HG03571 (cell line): ENCODE measurements around the gene ANKS3.
"Not testable (repeated sequence)": the region's sequence is repeated elsewhere in the genome, so short reads cannot be mapped to it uniquely, and the experiment has no call there.

ENCODE experiments used
- ATAC-seq: cut with Tn5 transposase; IDR thresholded peaks from one replicate; pipeline ENCODE4 v1.9.1; 2021; ENCODE audit not compliant: unreplicated experiment

ANKS3 gene

DNA sequence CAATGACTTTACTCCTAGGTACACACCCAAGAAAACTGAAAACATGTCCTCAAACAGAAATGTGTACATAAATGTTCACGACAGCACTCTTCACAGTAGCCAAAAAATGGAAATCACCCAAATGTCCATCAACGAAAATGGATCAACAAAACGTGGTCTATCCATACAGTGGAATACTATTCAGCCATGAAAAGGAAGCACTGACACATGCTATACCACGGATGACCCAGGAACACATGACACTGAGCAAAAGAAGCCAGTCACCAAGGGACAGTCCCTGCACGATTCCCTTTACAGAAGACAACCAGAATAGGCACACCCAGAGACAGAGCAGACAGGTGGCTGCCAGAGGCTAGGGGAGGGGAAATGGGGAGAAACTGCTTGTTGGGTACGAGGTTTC lies 21.6 kb upstream of the ANKS3 start:
- no peak for ATAC-seq

DNA sequence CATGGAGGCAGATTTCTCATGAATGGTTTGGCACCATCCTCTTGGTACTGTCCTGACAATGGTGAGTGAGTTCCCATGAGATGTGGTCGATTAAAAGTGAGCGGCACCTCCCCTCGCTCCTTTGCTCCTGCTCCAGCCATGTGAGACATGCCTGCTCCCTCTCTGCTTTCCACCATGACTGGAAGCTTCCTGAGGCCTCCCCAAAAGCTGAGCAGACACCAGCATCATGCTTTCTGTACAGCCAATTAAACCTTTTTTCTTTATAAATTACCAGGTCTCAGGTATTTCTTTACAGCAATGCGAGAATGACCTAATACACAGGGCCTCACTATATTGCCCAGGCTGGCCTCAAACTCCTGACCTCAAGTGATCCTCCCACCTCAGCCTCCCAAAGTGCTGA lies 20.8 kb upstream of the ANKS3 start:
- ATAC-seq: no peak

DNA sequence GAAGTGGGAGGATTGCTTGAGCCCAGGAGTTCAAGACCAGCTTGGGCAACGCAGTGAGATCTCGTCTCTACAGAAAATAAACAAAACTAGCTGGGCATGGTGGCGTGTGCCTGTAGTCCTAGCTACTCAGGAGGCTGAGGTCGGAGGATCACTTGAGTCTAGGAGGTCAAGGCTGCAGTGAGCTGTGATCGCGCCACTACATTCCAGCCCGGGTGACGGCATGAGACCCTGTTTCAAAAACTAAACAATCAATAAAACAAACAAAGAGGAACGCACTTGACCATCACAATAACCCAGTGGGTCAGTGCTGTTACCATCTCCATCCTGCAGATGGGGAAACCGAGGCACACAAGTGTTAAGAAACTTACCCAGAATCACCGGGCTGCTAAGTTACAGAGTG lies 19.2 kb upstream of the ANKS3 start:
- no peak for ATAC-seq

DNA sequence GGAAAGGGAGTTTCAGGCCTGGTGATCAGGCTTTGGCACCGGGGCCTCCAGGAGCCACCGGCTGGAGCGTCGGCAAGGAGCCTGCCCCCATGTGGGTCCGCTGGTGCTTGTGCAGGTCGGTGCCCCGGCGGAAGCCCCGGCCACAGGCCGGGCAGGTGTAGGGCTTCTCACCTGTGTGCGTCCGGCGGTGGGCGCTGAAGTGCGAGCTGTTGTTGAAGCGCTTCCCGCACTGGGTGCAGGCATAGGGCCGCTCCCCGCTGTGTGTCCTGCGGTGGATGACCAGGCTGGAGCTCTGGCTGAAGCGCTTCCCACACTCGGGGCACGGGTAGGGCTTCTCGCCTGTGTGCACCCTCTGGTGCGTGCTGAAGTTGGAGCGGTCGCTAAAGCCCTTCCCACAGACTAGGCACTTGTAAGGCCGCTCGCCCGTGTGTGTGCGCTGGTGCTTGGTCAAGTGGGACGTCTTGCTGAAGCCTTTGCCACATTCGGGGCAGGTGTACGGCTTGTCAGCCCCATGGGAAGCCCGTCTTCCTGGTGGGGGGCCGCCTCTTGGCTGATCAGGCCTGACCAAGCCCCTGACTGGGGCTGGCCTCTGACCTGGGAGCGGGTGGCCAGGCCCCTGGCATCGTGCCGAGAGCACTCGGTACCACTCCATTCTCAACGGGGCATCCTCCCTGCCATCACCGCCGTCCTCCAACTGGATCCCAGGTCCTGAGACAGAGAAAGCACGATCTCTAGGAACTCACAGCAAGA lies 18.5 kb upstream of the ANKS3 start:
- no peak for ATAC-seq

DNA sequence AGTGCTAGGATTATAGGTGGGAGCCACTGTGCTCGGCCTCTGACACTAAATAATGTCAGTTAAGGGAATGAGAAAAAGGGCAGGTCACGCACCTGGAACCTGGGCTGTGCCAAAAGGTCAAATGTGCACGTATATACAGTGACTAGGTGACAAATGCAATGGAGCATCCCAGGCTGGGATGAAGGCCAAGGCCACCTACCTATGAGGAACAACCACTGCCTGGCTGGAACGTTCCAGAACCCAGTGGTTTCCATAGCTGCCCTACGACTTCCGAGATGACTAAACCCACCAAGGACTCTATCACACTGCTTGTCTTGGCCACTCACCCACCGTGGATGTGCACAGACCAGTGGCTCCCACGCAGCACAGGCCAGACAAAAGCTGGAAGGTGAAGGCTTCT lies 16.8 kb upstream of the ANKS3 start:
- no peak for ATAC-seq

DNA sequence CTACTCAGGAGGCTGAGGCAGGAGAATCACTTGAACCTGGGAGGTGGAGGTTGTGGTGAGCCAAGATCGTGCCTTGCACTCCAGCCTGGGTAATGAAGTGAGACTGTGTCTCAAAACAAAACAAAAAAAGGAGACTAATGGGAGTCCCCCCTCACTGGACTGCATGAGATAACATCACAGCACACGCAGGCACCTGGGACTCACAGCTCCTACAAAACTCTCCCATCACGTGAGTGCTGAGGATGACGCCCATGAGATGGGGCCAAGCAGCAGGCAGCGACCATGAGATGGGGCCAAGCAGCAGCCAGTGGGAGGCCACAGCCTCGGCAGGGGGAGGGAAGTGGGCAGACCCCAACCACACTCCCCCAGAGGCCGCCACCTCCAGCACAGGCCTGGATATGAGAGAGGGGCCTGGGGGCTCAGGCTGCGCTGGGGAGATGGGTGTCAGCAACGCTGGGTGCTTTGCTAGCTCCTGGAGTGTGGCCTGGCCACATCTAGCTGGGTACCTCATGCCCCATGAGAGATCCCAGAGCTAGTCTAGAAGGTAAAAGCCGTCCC lies 15.7 kb upstream of the ANKS3 start:
- ATAC-seq: no peak

DNA sequence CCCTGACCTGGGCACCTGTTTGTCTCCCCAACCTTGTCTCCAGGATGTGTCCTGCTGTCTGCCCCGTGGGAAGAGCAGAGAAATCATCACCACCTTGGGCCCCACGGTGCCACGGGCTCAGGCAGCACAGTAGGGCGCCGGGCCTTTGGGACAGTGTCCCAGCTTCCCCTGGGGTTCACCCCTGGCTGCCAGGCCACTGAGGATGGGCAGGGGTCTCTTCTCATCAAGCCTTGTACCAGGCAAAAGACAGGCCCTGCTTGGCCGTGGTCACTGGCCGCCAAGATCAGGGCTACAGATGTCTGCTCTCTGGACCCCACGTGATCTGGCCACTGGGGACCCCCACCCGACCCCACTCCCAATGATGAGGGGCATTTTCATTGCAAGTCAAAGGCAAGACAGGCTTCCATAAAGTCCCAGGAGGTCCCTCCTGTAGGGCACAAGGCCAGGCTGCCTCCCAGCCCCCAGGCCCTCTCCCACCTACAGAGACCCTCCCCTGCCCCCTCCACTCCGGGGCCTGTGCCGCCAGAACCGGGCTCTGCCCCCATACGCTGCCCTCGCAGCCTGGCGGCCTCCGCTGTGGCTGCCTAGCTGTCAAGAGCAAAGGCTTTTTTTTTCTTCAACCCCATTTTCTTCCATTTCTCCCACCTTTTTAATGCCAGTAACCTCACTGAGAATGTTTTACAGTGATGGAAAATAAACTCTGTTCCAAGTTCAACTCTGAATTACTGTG lies 14.8 kb upstream of the ANKS3 start:
- no peak for ATAC-seq

DNA sequence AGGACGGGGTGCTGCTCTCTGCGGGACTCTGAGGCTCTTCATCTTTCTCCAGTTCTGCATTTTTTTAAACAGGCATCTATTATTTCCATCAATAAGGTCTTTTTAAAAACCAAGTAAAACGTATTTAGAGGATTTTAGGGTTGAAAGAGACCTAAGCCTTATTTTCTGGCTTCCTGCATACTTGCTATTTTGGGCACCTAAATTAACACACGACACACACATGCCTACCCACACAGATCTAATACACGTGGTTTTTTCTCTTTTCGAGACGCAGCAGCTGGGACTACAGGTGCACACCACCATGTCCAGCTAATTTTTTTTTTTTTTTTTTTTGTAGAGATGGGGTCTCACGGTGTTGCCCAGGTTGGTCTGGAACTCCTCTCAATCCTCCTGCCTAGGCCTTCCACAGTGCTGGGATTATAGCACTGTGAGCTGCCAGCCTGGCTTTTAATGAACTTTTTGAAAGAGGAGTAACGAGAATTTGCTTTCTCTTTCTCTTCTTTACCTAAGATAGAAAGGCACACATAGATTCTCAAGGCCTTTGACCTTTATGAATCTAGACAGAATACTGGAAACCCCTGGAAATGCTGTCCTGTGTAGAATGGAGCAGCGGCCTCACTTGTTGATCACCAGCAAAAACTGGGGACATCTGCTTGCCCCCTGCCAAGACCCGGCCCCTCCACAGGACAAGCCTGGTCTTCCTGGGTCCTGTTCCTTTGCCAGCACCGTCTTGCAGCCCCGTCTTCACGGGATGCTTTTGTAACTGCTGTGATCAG lies 14.0 kb upstream of the ANKS3 start:
- no peak for ATAC-seq

DNA sequence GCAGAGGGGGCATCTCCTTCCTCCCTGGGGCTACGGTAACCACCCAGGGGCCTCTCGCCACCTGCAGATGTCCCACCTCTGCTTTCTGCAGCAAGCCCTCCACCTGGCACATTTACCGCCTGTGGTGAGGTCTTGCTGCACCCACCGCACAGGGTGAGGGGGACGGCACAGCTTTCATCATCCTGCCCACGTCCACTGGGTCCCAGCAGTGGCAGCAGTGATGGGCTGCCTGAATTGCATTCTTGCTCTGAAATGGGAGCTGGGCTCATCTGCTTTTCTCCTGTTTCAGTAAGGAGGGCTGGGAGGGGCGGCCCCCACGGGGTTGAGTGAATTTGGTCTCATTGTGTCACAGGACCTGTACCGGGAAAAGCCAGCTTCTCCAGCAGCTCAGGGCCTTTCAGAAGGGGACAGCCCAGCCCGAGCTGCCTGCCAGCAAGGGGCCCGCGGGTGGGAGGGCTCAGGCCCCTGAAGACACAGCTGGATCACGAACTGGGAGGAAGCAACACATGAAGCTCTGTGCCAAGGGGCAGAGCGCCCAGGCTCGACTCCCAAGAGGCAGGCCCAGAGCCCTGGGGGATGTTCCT lies 13.0 kb upstream of the ANKS3 start:
- ATAC-seq: no peak

DNA sequence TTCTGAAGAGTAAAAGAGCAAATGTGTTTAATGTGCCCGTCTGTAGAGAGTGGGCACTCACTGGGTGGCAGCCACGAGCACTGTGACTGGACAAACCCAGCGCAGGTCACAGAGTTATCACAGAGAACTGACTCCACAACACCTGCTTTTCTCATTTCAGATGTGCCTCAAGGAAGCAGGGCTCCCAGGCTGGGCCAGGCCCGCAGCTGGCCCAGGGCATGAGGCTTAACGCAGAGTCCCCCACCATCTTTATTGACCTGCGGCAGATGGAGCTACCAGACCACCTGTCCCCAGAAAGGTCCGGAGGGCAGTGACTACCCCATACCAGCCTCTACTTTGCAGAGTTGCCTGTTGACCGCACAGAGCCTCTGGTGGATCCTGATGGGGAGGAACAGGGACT lies 12.1 kb upstream of the ANKS3 start:
- no peak for ATAC-seq

DNA sequence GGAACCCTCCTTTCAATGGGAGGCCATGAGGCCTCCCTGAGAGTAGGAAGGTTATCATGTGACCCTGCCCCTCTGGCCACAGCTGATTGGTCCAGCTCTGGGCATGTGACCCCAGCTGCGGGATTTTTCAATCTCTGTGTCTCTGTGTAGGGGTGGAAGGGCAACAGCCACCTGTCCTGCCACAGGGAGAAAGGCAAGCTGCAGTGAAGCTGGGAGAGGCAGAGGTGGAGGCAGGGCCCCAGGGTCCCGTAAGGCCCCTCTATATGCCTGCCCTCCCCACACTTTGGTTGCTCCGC lies 11.2 kb upstream of the ANKS3 start:
- ATAC-seq: no peak

DNA sequence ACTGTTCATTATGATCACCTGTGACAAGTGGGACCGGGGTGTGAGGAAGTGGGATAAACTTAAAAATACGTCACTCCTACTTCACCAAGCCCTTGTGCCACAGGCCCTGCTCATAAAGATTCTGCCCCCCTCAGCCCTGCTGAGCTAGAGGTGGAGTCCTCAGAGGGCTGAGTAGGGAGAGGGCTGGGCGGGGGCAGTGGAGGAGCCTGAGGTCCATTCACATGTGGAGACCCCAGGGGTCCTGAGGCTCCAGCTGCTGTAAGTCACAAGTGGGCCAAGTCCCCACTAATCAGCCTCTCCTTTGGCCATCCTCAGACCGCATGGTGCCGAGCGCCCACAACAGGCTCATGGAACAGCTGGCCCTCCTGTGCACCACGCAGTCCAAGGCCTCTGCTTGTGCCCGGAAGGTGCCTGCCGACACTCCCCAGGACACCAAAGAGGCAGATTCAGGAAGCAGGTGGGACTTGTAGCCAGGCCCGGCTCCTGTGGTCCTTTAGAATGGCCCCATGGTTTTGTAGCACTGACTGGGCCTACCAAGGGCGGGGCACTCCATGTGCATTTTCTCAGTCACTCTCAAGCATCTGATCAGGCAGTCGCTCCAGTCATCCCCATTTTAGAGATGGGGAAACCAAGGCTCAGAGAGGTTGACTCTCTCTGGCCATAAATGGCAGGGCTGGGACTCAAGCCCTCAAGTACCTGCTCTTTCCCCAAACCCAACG lies 10.6 kb upstream of the ANKS3 start:
- ATAC-seq: no peak

DNA sequence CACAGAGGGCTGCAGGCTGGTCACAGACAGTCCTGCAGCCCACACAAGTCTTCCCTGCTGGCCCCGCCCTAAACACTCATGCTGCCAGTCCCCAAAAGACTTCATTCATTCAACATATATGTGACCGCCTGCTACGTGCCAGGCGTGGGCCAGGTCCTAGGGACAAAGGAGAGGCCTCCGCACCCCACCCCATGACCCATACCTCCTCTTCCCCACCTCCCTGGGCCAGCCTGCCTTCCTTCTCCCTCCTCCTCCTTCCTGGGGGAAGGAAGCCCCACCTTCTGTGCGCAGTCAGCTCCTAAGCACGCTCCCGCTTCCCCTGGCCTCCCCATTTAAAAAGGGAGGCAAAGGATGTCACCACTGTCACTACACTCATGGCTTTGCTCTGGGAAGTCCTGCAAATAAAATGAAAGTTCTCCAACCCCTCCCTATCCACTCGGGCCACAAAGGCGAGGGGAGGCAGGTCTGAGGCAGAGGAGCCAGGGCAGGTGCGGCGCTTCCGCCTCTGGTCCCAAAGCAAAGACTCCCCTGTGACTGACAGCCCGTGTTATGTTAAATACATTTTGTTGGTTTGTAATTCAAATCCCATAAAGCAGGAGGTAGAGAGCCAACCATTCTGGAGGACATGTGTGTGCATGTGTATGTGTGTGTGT lies 9.3 kb upstream of the ANKS3 start:
- ATAC-seq: no peak

DNA sequence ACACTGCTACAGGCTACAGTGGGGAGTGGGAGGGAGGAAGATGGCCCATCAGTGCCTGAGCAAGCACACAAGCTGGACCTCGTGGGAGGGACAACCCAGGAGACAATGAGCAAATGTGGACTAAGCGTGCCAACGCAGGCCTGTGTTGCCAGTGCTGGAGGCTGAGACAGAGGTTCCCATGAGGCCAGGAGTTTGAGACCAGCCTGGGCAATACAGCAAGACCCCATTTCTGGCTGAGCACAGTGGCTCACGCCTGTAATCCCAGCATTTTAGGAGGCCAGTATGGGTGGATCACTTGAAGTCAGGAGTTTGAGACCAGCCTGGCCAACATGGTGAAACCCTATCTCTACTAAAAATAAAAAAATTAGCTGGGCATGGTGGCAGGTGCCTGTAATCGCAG lies 4.3 kb upstream of the ANKS3 start:
- ATAC-seq: not testable (repeated sequence)

DNA sequence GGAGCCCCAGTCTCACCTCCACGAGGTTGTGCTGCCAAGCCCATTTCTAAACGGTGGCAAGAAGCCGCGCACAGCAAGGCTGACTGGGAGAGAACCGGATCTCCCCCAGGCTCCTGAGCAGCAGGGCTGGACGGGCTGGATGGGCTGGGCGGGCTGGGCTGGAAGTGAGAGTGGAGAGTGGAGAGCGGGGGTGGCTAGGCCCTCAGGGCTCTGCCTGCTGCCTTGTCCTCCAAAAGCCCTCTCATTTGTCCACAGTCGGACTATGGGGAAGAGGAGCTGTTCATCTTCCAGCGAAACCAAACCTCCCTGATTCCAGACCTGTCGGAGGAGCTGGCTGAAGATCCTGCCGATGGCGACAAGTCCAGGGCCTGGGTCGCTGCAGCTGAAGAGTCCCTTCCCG lies 3.5 kb upstream of the ANKS3 start:
- ATAC-seq: no peak

DNA sequence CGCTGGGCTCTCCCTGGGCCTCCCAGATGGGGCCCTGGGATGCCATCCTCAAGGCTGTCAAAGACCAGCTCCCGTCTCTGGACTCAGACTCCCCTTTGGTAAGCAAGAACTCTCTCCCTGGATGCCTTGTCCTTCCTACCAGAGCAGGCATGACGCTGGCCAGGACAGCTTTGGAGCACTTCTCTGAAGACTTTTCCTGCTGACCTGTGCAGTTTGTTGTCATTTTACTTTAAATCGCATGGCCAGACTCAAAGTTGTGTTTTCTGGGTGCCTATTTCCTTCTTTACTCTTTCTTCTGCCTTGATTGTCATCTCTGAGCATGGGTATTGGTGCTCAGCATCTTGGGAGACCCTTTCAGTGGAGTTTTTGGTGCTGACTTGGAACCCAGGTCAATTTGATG lies 2.5 kb upstream of the ANKS3 start:
- ATAC-seq: no peak

DNA sequence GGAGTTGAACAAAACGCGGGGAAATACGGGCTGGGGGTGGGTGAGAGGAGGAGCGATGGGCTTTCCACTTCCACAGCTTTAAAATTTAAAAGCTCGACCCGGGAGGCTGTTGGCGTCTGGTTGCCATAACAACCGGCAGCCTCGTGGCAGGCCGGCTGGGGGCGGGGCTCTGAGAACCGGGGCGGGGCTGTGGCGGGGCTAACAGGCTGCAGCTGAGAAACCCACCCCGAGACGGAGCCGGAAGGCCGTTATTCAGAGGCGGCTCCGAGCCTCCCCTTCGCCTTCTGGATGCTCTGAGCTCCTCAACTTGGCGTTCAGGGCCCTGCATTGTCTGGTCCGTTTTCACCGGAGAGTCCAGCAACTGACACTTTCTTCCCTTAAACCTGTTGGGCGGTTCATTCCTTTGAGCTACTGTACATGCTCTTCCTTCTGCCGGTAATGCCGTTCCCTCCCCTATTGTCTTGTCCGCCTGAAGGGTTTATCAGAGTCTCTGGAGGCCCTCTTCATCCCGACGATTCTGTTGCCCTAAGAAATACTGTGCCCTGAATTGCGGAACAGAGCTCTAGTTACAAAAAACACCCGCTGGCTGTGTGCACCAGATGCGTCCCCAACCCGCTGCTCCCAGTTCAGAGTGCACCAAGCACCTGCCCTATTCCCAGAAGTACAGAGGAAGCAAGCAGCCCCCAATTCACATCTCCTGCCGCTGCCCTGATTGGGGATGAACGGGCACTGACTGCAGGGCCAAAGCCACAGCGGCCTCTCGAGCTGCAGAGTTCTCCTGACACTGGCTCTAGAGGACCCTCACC lies 862 bp upstream of the ANKS3 start:
- ATAC-seq: peak; percentile 55

DNA sequence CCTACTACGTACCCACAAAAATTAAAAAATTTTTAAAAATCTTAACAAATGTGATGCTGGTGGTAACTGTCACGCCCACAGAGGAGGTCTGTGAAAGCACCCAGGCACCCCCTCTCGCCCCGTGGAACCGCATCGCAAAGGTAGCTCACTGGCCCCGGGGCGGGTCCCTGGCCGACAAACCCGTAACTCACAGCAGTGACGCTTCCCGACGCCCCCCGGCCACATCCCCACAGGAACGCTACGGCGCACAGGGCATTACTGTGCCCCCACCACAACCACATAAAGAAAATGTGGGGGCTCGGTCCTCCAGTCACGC lies 366 bp downstream of the ANKS3 start:
- ATAC-seq: peak; percentile 7

DNA sequence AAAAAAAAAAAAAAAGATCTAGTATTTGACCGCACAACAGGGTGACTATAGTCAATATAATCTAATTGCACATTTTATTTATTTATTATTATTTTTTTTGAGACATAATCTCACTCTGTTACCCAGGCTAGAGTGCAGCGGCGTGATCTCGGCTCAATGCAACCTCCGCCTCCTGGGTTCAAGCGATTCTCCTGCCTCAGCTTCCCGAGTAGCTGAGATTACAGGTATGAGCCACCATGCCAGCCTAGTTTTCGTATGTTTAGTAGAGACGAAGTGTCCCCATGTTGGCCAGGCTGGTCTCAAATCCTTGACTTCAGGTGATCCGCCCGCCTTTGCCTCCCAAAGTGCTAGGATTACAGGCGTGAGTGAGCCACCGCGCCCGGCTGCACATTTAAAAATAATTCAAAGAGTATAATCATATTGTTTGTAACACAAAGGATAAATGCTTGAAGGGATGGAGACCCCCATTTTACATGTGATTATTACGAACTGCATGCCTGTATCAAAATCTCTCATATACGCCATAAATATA lies 794 bp downstream of the ANKS3 start:
- ATAC-seq: no peak
